Measurements from ENCODE around the gene CCL2.
A peak's percentile ranks its signal among the peaks of the same experiment; 100 is the strongest.

The CCL2 gene

DNA sequence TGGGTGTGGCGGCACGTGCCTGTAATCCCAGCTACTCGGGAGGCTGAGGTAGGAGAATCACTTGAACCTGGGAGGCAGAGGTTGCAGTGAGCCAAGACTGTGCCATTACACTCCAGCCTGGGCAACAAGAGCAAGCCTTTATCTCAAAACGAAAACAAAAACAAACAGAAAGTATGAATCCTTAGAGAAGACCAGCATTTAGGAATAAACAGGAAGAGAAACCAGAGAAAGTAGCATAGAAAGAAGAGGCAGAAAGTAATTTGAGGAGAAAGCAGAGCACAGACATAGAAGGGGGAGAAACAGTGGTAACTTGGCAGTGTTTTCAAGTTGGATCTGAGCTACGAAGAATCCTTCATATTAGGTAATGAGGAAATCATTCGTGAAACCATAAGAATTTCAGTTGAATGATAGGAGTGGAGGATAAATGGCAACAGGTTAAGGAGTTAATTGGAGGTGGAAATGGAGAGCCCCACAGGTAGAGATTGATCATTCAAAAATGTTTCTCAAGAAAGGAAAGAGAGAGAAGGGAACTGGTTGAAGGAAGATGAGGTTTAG is 9.7 kb upstream of the CCL2 start:
- in situ Hi-C loops (cut with HindIII; ENCODE audit: low pct_unique_long_range_greater_than_20kb, low sequenced_read_pairs), result no loop called here
- DNase-seq (ENCODE audit: low read depth in 1 of 2, low spot score in 1 of 2), result no peak
- TF ChIP-seq JUND (IDR thresholded peaks at IDR 0.05; ENCODE audit: low read depth), result no peak

DNA sequence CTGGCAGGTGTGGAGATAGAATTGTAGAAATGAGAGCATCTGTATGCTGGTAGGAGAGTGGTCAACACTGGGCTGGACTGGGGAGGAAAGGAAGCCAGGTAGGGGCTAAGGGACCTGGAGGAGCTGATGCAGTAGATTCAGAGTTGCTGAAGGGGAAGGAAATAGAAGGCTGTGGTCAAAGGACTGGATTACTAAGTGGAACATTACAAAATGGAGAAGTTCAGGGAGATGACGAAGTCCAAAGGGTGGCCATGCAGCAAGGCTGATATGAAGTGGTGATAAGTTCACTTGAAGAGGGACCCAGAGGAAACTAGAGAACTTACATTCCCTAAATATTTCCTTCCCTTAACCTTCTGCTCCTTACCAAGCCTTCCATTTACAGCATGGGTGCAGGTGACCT is 8.6 kb upstream of the CCL2 start:
- in situ Hi-C loops (cut with HindIII; ENCODE audit: low pct_unique_long_range_greater_than_20kb, low sequenced_read_pairs), result no loop called here
- no peak for DNase-seq (ENCODE audit: low read depth in 1 of 2, low spot score in 1 of 2)
- no peak for TF ChIP-seq JUND (IDR thresholded peaks at IDR 0.05; ENCODE audit: low read depth)

DNA sequence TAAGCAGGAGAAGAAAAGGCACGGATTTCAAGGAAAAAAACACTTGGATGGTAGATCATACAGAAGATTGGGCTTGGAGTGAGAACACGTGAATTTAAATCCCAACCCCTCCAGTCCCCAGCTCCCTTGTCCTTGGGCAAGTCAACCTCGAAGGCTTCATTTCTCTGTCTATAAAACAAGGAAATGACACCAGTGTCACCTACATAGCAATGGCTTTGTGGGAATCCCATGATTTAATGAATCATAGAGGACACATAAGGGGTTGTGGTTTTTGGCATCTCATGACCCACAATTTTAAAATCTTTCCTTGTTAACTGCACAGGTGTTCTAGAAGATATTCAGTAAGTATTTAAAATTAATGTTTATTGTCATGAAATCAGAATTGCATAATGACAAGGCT is 8.2 kb upstream of the CCL2 start:
- no peak for TF ChIP-seq JUND (IDR thresholded peaks at IDR 0.05; ENCODE audit: low read depth)
- DNase-seq (ENCODE audit: low read depth in 1 of 2, low spot score in 1 of 2), result no peak
- in situ Hi-C loops (cut with HindIII; ENCODE audit: low pct_unique_long_range_greater_than_20kb, low sequenced_read_pairs), result no loop called here

DNA sequence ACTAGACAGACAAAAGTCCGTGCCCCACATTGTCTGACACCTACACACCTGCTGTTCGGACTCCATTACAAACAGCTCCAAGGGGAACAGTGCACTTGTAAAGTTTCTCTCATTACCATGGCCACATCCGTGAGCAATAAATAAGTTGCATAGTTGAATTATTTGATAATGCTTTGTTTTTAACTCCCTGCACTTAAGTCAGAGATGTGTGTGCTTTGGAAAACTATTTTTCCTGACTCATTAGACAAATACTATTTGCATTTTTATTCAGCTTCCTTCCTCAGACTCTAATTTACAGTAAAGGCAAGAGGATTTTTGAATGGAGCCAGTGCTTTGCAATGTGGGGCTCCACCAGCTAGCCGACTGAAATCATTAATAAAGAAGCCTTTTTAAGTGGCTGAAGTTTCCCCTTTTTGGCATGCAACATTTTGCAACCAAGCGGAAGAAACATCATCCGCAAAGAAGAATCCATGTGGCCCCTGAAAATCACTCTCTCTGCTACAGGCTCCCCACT is 6.5 kb upstream of the CCL2 start:
- no peak for DNase-seq (ENCODE audit: low read depth in 1 of 2, low spot score in 1 of 2)
- TF ChIP-seq JUND (IDR thresholded peaks at IDR 0.05; ENCODE audit: low read depth), result no peak
- in situ Hi-C loops (cut with HindIII; ENCODE audit: low pct_unique_long_range_greater_than_20kb, low sequenced_read_pairs), result no loop called here

DNA sequence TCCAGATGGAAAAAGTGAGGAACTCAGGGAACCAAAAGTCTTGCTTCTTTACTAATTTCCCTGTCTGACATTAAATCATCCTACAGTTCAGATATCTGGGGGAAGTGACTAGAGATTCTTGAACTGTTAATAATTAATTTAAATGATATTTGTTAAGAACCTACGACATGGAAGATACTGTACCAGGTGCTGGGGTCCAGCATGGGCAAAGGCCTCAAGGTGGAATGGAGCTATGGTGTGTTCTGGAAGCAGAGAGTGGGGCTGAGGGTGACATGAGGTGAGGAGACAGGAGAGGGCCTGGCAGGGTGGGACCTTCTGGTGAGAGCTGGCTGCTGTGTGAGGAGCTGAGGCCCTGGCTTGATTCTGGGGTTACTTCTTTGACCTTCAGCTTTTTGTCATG is 6.0 kb upstream of the CCL2 start:
- in situ Hi-C loops (cut with HindIII; ENCODE audit: low pct_unique_long_range_greater_than_20kb, low sequenced_read_pairs), result no loop called here
- DNase-seq (ENCODE audit: low read depth in 1 of 2, low spot score in 1 of 2), result no peak
- no peak for TF ChIP-seq JUND (IDR thresholded peaks at IDR 0.05; ENCODE audit: low read depth)

DNA sequence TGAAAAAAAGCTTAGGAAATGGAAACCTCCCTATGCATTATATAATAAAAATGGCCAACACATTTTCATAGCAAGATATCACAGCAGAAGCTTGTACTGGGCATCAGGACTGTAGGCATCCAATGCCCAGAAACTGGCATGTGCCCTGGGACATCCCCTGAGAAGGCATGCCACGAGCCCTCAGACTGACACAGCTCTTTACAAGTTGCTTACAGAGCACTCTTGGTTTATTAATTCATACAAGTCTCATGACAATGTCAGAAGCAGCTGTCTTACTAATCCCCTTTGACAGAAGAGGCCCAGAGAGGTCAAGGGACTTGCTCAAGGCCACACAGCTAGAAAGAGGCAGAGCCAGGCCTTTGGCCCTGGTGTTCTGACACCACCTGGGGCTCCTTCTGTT is 5.6 kb upstream of the CCL2 start:
- no peak for DNase-seq (ENCODE audit: low read depth in 1 of 2, low spot score in 1 of 2)
- no peak for TF ChIP-seq JUND (IDR thresholded peaks at IDR 0.05; ENCODE audit: low read depth)
- in situ Hi-C loops (cut with HindIII; ENCODE audit: low pct_unique_long_range_greater_than_20kb, low sequenced_read_pairs), result no loop called here

DNA sequence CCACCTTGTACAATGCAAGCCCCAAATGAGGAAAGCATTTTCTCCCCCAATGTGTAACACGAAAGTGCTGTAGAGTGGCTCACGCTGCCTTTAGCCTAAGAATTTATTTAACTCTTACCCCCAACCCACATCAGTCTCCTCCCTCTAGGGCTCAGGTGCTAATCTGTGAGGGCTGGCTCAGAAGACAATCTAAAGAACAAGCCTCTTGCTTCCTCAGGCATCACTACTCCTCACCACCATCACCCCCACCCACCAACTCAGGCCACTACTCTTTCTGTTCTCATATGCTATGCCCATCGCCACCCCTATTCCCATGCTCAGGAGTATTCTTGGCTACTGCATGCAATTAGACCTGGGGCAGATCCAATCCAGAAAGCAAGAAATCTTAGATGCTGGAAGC is 3.9 kb upstream of the CCL2 start:
- TF ChIP-seq JUND (IDR thresholded peaks at IDR 0.05; ENCODE audit: low read depth), result no peak
- in situ Hi-C loops (cut with HindIII; ENCODE audit: low pct_unique_long_range_greater_than_20kb, low sequenced_read_pairs), result no loop called here
- no peak for DNase-seq (ENCODE audit: low read depth in 1 of 2, low spot score in 1 of 2)

DNA sequence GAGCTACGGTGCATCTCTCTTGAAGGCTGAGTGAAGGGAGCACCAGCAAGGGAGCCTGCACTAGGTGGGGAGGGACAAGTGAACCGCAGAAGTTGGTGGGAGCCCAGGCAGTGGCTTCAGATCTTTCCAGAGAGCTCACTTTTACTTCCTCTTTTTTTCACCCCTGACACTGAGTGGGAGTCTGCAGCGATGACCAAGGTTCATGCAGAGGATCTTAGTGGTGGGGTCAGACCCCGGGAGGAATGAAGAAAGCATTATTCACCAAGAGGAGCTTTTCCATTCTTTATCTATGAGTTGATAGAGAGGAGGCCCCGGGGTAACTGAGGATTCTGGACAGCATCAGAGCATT is 3.0 kb upstream of the CCL2 start:
- in situ Hi-C loops (cut with HindIII; ENCODE audit: low pct_unique_long_range_greater_than_20kb, low sequenced_read_pairs), result no loop called here
- DNase-seq (ENCODE audit: low read depth in 1 of 2, low spot score in 1 of 2), result no peak
- TF ChIP-seq JUND (IDR thresholded peaks at IDR 0.05; ENCODE audit: low read depth), result no peak

DNA sequence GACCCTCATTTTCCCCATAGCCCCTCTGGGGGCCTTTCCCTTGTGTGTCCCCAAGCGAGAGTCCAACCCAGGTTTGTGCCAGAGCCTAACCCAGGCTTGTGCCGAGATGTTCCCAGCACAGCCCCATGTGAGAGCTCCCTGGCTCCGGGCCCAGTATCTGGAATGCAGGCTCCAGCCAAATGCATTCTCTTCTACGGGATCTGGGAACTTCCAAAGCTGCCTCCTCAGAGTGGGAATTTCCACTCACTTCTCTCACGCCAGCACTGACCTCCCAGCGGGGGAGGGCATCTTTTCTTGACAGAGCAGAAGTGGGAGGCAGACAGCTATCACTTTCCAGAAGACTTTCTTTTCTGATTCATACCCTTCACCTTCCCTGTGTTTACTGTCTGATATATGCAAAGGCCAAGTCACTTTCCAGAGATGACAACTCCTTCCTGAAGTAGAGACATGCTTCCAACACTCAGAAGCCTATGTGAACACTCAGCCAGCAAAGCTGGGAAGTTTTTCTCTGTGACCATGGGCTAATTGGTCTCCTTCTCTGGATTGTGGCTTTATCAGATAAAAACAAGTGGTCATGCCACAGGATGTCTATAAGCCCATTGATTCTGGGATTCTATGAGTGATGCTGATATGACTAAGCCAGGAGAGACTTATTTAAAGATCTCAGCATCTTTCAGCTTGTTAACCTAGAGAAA is 2.5 kb upstream of the CCL2 start:
- DNase-seq (ENCODE audit: low read depth in 1 of 2, low spot score in 1 of 2), result peak; percentile 37 to 56
- TF ChIP-seq JUND (IDR thresholded peaks at IDR 0.05; ENCODE audit: low read depth), result no peak
- in situ Hi-C loops (cut with HindIII; ENCODE audit: low pct_unique_long_range_greater_than_20kb, low sequenced_read_pairs), result no loop called here

DNA sequence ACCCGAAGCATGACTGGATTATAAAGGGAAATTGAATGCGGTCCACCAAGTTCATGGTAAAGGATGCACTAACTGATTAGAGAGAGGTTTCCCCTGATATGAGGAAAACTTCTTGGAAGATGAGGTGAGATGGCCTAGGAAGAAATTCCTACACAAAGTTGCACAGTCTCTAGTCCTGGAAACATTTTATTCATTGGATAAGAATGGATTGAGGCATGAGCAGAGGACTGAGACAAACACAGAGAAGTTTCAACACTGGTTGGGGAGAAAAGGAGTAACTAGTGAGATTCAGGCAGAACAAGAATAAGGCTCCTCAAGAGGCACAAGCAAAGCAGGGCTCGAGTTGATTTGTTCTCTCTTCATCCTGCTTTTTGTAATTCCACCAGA is 2.0 kb upstream of the CCL2 start:
- no peak for DNase-seq (ENCODE audit: low read depth in 1 of 2, low spot score in 1 of 2)
- TF ChIP-seq JUND (IDR thresholded peaks at IDR 0.05; ENCODE audit: low read depth), result no peak
- in situ Hi-C loops (cut with HindIII; ENCODE audit: low pct_unique_long_range_greater_than_20kb, low sequenced_read_pairs), result no loop called here

DNA sequence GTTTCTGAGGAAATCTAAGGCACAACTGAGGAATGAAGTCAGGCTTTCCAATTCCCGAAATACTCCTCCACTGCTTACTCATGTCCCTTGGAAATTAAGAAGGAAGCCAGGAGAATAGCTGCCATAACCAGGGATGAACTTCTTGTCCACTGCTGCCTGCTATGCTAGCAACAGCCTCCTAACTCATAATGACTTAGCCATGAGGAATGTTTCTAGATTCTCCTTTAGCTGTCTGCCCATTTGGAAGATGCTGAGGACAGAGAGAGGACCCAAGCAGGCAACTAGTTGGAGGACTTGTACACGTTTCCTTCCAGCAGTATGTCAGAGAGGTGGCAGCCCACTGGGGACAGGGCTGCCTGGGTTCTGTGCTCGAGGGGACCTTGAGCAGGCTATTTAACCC is 939 bp upstream of the CCL2 start:
- in situ Hi-C loops (cut with HindIII; ENCODE audit: low pct_unique_long_range_greater_than_20kb, low sequenced_read_pairs), result no loop called here
- DNase-seq (ENCODE audit: low read depth in 1 of 2, low spot score in 1 of 2), result no peak
- no peak for TF ChIP-seq JUND (IDR thresholded peaks at IDR 0.05; ENCODE audit: low read depth)

DNA sequence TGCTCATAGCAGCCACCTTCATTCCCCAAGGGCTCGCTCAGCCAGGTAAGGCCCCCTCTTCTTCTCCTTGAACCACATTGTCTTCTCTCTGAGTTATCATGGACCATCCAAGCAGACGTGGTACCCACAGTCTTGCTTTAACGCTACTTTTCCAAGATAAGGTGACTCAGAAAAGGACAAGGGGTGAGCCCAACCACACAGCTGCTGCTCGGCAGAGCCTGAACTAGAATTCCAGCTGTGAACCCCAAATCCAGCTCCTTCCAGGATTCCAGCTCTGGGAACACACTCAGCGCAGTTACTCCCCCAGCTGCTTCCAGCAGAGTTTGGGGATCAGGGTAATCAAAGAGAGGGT is 272 bp downstream of the CCL2 start:
- no peak for TF ChIP-seq JUND (IDR thresholded peaks at IDR 0.05; ENCODE audit: low read depth)
- in situ Hi-C loops (cut with HindIII; ENCODE audit: low pct_unique_long_range_greater_than_20kb, low sequenced_read_pairs), result no loop called here
- no peak for DNase-seq (ENCODE audit: low read depth in 1 of 2, low spot score in 1 of 2)

DNA sequence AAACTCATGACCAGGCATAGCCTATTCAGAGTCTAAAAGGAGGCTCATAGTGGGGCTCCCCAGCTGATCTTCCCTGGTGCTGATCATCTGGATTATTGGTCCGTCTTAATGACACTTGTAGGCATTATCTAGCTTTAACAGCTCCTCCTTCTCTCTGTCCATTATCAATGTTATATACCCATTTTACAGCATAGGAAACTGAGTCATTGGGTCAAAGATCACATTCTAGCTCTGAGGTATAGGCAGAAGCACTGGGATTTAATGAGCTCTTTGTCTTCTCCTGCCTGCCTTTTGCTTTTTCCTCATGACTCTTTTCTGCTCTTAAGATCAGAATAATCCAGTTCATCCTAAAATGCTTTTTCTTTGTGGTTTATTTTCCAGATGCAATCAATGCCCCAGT is 756 bp downstream of the CCL2 start:
- DNase-seq (ENCODE audit: low read depth in 1 of 2, low spot score in 1 of 2), result no peak
- no peak for TF ChIP-seq JUND (IDR thresholded peaks at IDR 0.05; ENCODE audit: low read depth)
- in situ Hi-C loops (cut with HindIII; ENCODE audit: low pct_unique_long_range_greater_than_20kb, low sequenced_read_pairs), result no loop called here

All from T47D (cell line).